Measurements from ENCODE around the gene PTPN3.

GRCh38 chr9:109439378-109440116 is 58.6 kb downstream of the PTPN3 start:
- no peak for TF ChIP-seq CTCF (IDR thresholded peaks at IDR 0.05)
- no peak for TF ChIP-seq POLR2A (IDR thresholded peaks at IDR 0.05)

Measured in esophagus squamous epithelium (tissue), 4 donors.